ENCODE data around the gene LSM14B. TPM values are rescaled to one million over a fixed set of nuclear protein-coding genes. Genes with fewer than 3 reads are reported as not detected.

The LSM14B gene
- total RNA-seq, 1 donor from 2014 or later = 85.8 TPM

Other genes with a start within 250 kb of the LSM14B start
- 3.2 and 5.2 TPM in 2 replicates for gene TAF4, start 56.6 kb upstream of the LSM14B start, total RNA-seq
- 516 and 626 TPM in 2 replicates for gene PSMA7, start 20.9 kb downstream of the LSM14B start, total RNA-seq
- gene SS18L1, start 21.3 kb downstream of the LSM14B start, total RNA-seq = 8.7 and 10.8 TPM in 2 replicates
- 22.5 and 24.0 TPM in 2 replicates for gene MTG2, start 60.6 kb downstream of the LSM14B start, total RNA-seq
- gene HRH3, start 97.8 kb downstream of the LSM14B start, total RNA-seq = not detected in 2 replicates
- 49.8 and 70.4 TPM in 2 replicates for gene OSBPL2, start 116.0 kb downstream of the LSM14B start, total RNA-seq
- 139 and 145 TPM in 2 replicates for gene ADRM1, start 180.5 kb downstream of the LSM14B start, total RNA-seq
- 61.6 and 99.5 TPM in 2 replicates for gene LAMA5, start 244.8 kb downstream of the LSM14B start, total RNA-seq